ENCODE measurements around the gene CENPN. TPM values are rescaled to one million over a fixed set of nuclear protein-coding genes. Genes with fewer than 3 reads are reported as not detected.

The CENPN gene
- total RNA-seq, 1 experiment from 2014 or later = 76.7 TPM

GRCh38 chr16:81081014-81081413 lies 74.0 kb downstream of the CENPN start:
- no TSS peak for BruUV-seq (replicated peaks)
- Histone ChIP-seq H3K4me2 (ENCODE audit: low read length) (no peak overlapping the region), H3K4me1 (ENCODE audit: control insufficient read depth in 1 of 2, insufficient read depth in 2 of 2, low read length in 2 of 2) (peaks cover 8 to 14% of the 10 kb centered on the region in 2 experiments), H3K9me2 (ENCODE audit: insufficient read depth) (no peaks in the 10 kb centered on the region), H3K9me3 (ENCODE audit: control insufficient read depth in 1 of 2, insufficient read depth in 1 of 2, low read depth in 1 of 2, low read length in 2 of 2) (no peaks in the 10 kb centered on the region), H3K27ac (ENCODE audit: low read depth, low read length) (no peak overlapping the region), H2AFZ (ENCODE audit: low read depth, low read length, poor library complexity, severe bottlenecking) (no peak overlapping the region), H3K27me3 (ENCODE audit: insufficient read depth, low read length) (no peaks in the 10 kb centered on the region), H3K36me3 (ENCODE audit: control insufficient read depth in 1 of 2, insufficient read depth in 2 of 2, low read length in 2 of 2) (peaks cover 5 to 23% of the 10 kb centered on the region in 2 experiments), H3K9ac (ENCODE audit: low read length) (no peak overlapping the region), H4K20me1 (ENCODE audit: insufficient read depth) (no peaks in the 10 kb centered on the region; the same call in 1 of the 2 replicates), H3K4me3 (replicated peaks in 1 of 2; ENCODE audit: low read depth in 1 of 2, low read length in 2 of 2) (no peak overlapping the region), H3K79me2 (ENCODE audit: insufficient read depth, low read length) (peaks cover 16% of the 10 kb centered on the region)
- POLR2A ChIA-PET = no interaction called here
- TF ChIP-seq ZFX (IDR thresholded peaks at IDR 0.05) (no peak), TCF7L2 (IDR thresholded peaks at IDR 0.05; ENCODE audit: borderline replicate concordance, extremely low read depth, insufficient read depth, insufficient read length) (no peak), JUND (IDR thresholded peaks at IDR 0.05) (no peak), SP1 (IDR thresholded peaks at IDR 0.05; ENCODE audit: low read depth) (no peak), ZBTB33 (IDR thresholded peaks at IDR 0.05; ENCODE audit: extremely low read depth, insufficient replicate concordance, low read length) (no peak), CEBPB (IDR thresholded peaks at IDR 0.05; ENCODE audit: low read depth) (no peak), RAD21 (IDR thresholded peaks at IDR 0.05; ENCODE audit: low read depth) (no peak), MAX (IDR thresholded peaks at IDR 0.05) (no peak), REST (IDR thresholded peaks at IDR 0.05; ENCODE audit: low read depth) (no peak), POLR2A (IDR thresholded peaks at IDR 0.05; ENCODE audit: borderline replicate concordance, extremely low read depth, insufficient read depth, insufficient read length) (no peak), ATF3 (IDR thresholded peaks at IDR 0.05) (no peak), ELF1 (IDR thresholded peaks at IDR 0.05; ENCODE audit: borderline replicate concordance, low read depth) (no peak), FOSL1 (IDR thresholded peaks at IDR 0.05; ENCODE audit: low read depth) (no peak), CBX3 (IDR thresholded peaks at IDR 0.05; ENCODE audit: low read depth) (no peak), ZNF274 (IDR thresholded peaks at IDR 0.05; ENCODE audit: low read depth, low read length) (no peak), EZH2 (IDR thresholded peaks at IDR 0.05) (no peak), EGR1 (IDR thresholded peaks at IDR 0.05; ENCODE audit: low read depth) (no peak), EZH2phosphoT487 (IDR thresholded peaks at IDR 0.05; ENCODE audit: borderline replicate concordance) (no peak), SIN3A (IDR thresholded peaks at IDR 0.05; ENCODE audit: low read depth) (no peak)
- CTCF ChIA-PET = no interaction called here
- ATAC-seq (no peak), DNase-seq (ENCODE audit: low read depth, low spot score) (no peak)
- intact Hi-C loops (cut with micrococcal nuclease) = no loop called here
- RAD21 ChIA-PET (ENCODE audit: low non-redundant PET in 1 of 2, low total read pairs in 2 of 2, uncharacterized antibody in 2 of 2, unreplicated experiment in 2 of 2) = interaction anchor here in 1 of 2 experiments (0.7 kb wide), 1 partner anchor 58 kb away, joined by 3 read pairs; no protein-coding TSS in a partner anchor
